Measurements from ENCODE around the gene ZKSCAN2. TPM values are rescaled to one million over a fixed set of nuclear protein-coding genes. Genes with fewer than 3 reads are reported as not detected.

Gene ZKSCAN2
- polyA plus RNA-seq (2011; rRNA removed) (3.4 and 3.8 TPM in 2 replicates), polyA plus RNA-seq (2017; fragmentation: RNase III; extraction: RNeasy Plus Mini Kit Qiagen cat#74134 plus additional on column Dnase treatment) (2.0 to 2.3 TPM (median 2.0 TPM) in 3 replicates), polyA minus RNA-seq (2011; rRNA and poly(A)+ RNA removed) (10.1 and 10.4 TPM in 2 replicates)
- polyA plus RNA-seq (2012; cell fraction: cytosol; rRNA removed): 0.86 and 1.0 TPM in 2 replicates
- polyA plus RNA-seq (2012; cell fraction: nucleus; rRNA removed): 1.1 and 1.6 TPM in 2 replicates

DNA sequence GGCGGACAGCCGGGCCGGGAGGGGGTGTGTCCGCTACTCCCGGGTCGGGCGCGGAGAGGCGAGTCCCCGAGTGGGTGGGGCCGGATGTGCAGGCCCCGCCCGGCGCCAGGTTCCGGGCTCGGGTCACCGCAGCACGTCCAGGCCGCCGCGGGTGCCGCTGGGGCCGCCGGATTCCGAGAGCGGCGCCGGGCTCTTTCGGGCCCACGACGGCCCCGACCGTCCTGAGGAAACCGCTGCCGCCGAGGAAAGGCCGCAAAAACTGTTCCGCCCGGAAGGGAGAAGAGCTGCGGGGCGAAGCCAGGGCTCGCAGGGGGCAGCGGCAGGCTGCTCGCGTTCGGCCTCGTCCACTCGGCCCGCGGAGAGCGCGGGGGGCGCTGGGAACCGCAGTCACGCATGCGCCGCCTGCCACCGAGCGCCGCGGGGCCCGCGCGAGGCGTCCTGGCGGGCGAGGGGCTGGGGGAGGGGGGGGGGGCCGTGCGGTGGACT, at the start of gene ZKSCAN2:
Gene ZKSCAN2 (minus strand): TSS at position 376 of the 486 bp plus-strand sequence. CDS start 718 bp downstream, outside the sequence.
- ChIA-PET POLR2A (interaction anchor here (0.8 to 1.2 kb wide), 2 partner anchors 10 to 1853 kb away, joined by 5 to 7 read pairs; no protein-coding TSS in a partner anchor), CTCF (no interaction called here)
- FAIRE-seq: no peak
- no peak for TF ChIP-seq CHD4 (IDR thresholded peaks at IDR 0.05; ENCODE audit: borderline replicate concordance)
- no peak for TF ChIP-seq SMC3 (IDR thresholded peaks at IDR 0.05)
- TF ChIP-seq POLR2A (IDR thresholded peaks at IDR 0.05; ENCODE audit: low read length): peak; percentile 80
- no peak for TF ChIP-seq RCOR1 (IDR thresholded peaks at IDR 0.05; ENCODE audit: low read depth, low read length)
- TF ChIP-seq SREBF2 (IDR thresholded peaks at IDR 0.05): no peak
- TF ChIP-seq EP300 (IDR thresholded peaks at IDR 0.05): no peak
- TF ChIP-seq ZNF302 (CRISPR knock-in tag; IDR thresholded peaks at IDR 0.05): no peak
- TF ChIP-seq, protein P1, sequence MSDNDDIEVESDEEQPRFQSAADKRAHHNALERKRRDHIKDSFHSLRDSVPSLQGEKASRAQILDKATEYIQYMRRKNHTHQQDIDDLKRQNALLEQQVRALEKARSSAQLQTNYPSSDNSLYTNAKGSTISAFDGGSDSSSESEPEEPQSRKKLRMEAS (IDR thresholded peaks at IDR 0.05): no peak
- no peak for TF ChIP-seq CBX2 (IDR thresholded peaks at IDR 0.05; ENCODE audit: borderline replicate concordance, low read depth)
- TF ChIP-seq RAD21 (conservative IDR thresholded peaks at IDR 0.05 in 1 of 2, IDR thresholded peaks at IDR 0.05 in 1 of 2): 0 out of 5 replicates have a peak, but pooled peaks of 1 of the 2 experiments have one; percentile 6
- TF ChIP-seq BHLHE40 (IDR thresholded peaks at IDR 0.05; ENCODE audit: low read depth, low read length): no peak
- TF ChIP-seq HDAC2 (IDR thresholded peaks at IDR 0.05): no peak
- TF ChIP-seq FOSL2 (IDR thresholded peaks at IDR 0.05): no peak
- no peak for TF ChIP-seq FOSL2 (CRISPR knock-in tag; IDR thresholded peaks at IDR 0.05)
- TF ChIP-seq, protein P2, sequence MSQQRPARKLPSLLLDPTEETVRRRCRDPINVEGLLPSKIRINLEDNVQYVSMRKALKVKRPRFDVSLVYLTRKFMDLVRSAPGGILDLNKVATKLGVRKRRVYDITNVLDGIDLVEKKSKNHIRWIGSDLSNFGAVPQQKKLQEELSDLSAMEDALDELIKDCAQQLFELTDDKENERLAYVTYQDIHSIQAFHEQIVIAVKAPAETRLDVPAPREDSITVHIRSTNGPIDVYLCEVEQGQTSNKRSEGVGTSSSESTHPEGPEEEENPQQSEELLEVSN (IDR thresholded peaks at IDR 0.05; ENCODE audit: borderline replicate concordance, low read depth): no peak; the same call in 1 of the 2 replicates
- no peak for TF ChIP-seq ZFP36 (IDR thresholded peaks at IDR 0.05; ENCODE audit: borderline replicate concordance, partially characterized antibody)
- TF ChIP-seq FOSB (CRISPR knock-in tag; IDR thresholded peaks at IDR 0.05): no peak
- 0 out of 2 replicates have a peak, but pooled peaks have one; percentile 51 for TF ChIP-seq MAZ (IDR thresholded peaks at IDR 0.05; ENCODE audit: borderline replicate concordance, low read depth, low read length)
- no peak for TF ChIP-seq NPAS2 (CRISPR knock-in tag; IDR thresholded peaks at IDR 0.05; ENCODE audit: borderline replicate concordance)
- no peak for TF ChIP-seq CHD2 (IDR thresholded peaks at IDR 0.05; ENCODE audit: low read length, partially characterized antibody)
- no peak for TF ChIP-seq NR3C1 (IDR thresholded peaks at IDR 0.05)
- TF ChIP-seq NFE2L2 (conservative IDR thresholded peaks at IDR 0.05; ENCODE audit: low read length): no peak
- no peak for TF ChIP-seq ZC3H11A (IDR thresholded peaks at IDR 0.05)
- TF ChIP-seq HEYL (CRISPR knock-in tag; IDR thresholded peaks at IDR 0.05): no peak
- TF ChIP-seq, protein P3, sequence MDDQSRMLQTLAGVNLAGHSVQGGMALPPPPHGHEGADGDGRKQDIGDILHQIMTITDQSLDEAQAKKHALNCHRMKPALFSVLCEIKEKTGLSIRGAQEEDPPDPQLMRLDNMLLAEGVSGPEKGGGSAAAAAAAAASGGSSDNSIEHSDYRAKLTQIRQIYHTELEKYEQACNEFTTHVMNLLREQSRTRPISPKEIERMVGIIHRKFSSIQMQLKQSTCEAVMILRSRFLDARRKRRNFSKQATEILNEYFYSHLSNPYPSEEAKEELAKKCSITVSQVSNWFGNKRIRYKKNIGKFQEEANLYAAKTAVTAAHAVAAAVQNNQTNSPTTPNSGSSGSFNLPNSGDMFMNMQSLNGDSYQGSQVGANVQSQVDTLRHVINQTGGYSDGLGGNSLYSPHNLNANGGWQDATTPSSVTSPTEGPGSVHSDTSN (IDR thresholded peaks at IDR 0.05): peak; percentile 39; the same call in 1 of the 2 replicates
- no peak for TF ChIP-seq POLR2AphosphoS2 (conservative IDR thresholded peaks at IDR 0.05; ENCODE audit: low read length)
- 0 out of 2 replicates have a peak, but pooled peaks have one; percentile 37 for TF ChIP-seq RFX5 (IDR thresholded peaks at IDR 0.05)
- peak; percentile 100 for TF ChIP-seq PHF8 (IDR thresholded peaks at IDR 0.05; ENCODE audit: borderline replicate concordance, low read depth)
- TF ChIP-seq, protein P4, sequence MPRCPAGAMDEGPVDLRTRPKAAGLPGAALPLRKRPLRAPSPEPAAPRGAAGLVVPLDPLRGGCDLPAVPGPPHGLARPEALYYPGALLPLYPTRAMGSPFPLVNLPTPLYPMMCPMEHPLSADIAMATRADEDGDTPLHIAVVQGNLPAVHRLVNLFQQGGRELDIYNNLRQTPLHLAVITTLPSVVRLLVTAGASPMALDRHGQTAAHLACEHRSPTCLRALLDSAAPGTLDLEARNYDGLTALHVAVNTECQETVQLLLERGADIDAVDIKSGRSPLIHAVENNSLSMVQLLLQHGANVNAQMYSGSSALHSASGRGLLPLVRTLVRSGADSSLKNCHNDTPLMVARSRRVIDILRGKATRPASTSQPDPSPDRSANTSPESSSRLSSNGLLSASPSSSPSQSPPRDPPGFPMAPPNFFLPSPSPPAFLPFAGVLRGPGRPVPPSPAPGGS (IDR thresholded peaks at IDR 0.05): peak; percentile 85
- peak in 1 of 2 experiments; percentile 62; a peak in 3 of 5 replicates for TF ChIP-seq JUN (IDR thresholded peaks at IDR 0.05)
- TF ChIP-seq HOXB13 (CRISPR knock-in tag; IDR thresholded peaks at IDR 0.05; ENCODE audit: low read depth): no peak
- 0 out of 2 replicates have a peak, but pooled peaks have one; percentile 2 for TF ChIP-seq KDM5A (IDR thresholded peaks at IDR 0.05)
- TF ChIP-seq TP53 (CRISPR knock-in tag; IDR thresholded peaks at IDR 0.05): 0 out of 2 replicates have a peak, but pooled peaks have one; percentile 32
- no peak for TF ChIP-seq GATA3 (IDR thresholded peaks at IDR 0.05; ENCODE audit: borderline replicate concordance)
- peaks cover 20% of the 10 kb centered on the region for H3K4me1 ChIP-seq
- ATAC-seq: peak; percentile 91 to 94
- peak within 1 kb of the TSS; percentile 94 for H3K4me2 ChIP-seq
- peak within 1 kb of the TSS; percentile 85 for H3K4me3 ChIP-seq
- 2% methylated on average over 18 of the region's 69 CpGs for WGBS (ENCODE audit: missing lambda C conversion rate)
- H3K9me3 ChIP-seq: no peaks in the 10 kb centered on the region
- DNase-seq (ENCODE audit: low read depth in 1 of 2, low spot score in 1 of 2): peak; percentile 74 to 93
- H3K27ac ChIP-seq: peak within 1 kb of the TSS; percentile 84 to 98
